ENCODE measurements around the gene CPNE7. TPM values are rescaled to one million over a fixed set of nuclear protein-coding genes. Genes with fewer than 3 reads are reported as not detected.

CPNE7 gene
- total RNA-seq, 1 donor from 2014 or later, result 11.5 TPM

DNA sequence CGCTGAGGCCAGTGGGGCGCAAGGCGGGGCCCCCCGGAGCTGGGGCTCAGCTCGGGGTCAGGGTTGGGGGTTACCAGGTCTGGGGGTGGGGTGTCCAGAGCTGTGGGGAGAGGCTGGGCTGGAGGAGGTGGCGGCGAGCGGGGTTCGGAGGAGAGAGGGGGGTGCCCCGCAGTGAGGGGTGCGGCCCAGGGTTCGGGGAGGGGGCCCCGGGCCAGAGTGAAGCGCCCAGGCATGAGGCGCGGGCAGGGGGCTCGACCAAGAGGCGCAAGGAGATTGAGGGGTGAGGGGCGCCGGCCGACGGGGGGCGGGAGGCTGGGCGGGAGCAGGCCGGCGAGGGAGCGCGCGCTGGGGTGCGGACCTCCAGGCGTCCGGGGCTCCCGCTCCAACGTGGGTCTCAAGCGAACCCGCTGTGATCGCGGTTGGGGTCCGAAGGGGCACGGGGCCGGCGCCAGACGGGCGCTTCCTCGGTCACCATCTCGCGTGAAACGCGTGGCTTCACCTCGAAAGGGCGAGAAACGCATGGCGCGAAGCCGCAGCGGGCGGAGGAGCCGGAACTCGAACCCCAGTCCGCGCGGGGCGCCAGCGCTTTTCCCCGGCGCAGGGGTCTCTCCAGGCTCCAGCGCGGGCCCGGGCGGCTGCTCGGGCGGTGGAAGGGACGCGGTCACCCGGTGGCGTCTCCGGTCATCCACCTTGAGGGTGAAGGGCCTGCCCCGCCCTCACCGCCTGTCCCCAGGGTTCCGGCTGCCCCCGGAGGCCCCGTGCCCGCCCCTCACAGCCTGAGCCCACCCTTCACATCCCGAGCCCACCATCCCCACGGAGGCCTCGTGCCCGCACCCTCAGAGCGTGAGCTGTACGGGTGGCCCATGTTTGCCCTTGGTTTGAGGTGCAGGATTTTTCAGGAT lies 846 bp downstream of the CPNE7 start:
- peak overlapping the region; percentile 39 for H3K4me3 ChIP-seq (ENCODE audit: low read depth, low read length)
- peaks cover 28% of the 10 kb centered on the region for H3K27me3 ChIP-seq (ENCODE audit: control insufficient read depth, insufficient read depth, low read length)
- H3K36me3 ChIP-seq (ENCODE audit: control insufficient read depth, insufficient read depth, low read length), result no peaks in the 10 kb centered on the region
- no peak for DNase-seq (ENCODE audit: low read depth)
- TF ChIP-seq, protein P1, sequence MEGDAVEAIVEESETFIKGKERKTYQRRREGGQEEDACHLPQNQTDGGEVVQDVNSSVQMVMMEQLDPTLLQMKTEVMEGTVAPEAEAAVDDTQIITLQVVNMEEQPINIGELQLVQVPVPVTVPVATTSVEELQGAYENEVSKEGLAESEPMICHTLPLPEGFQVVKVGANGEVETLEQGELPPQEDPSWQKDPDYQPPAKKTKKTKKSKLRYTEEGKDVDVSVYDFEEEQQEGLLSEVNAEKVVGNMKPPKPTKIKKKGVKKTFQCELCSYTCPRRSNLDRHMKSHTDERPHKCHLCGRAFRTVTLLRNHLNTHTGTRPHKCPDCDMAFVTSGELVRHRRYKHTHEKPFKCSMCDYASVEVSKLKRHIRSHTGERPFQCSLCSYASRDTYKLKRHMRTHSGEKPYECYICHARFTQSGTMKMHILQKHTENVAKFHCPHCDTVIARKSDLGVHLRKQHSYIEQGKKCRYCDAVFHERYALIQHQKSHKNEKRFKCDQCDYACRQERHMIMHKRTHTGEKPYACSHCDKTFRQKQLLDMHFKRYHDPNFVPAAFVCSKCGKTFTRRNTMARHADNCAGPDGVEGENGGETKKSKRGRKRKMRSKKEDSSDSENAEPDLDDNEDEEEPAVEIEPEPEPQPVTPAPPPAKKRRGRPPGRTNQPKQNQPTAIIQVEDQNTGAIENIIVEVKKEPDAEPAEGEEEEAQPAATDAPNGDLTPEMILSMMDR (IDR thresholded peaks at IDR 0.05; ENCODE audit: insufficient read depth, low read length, poor library complexity, severe bottlenecking), result no peak

DNA sequence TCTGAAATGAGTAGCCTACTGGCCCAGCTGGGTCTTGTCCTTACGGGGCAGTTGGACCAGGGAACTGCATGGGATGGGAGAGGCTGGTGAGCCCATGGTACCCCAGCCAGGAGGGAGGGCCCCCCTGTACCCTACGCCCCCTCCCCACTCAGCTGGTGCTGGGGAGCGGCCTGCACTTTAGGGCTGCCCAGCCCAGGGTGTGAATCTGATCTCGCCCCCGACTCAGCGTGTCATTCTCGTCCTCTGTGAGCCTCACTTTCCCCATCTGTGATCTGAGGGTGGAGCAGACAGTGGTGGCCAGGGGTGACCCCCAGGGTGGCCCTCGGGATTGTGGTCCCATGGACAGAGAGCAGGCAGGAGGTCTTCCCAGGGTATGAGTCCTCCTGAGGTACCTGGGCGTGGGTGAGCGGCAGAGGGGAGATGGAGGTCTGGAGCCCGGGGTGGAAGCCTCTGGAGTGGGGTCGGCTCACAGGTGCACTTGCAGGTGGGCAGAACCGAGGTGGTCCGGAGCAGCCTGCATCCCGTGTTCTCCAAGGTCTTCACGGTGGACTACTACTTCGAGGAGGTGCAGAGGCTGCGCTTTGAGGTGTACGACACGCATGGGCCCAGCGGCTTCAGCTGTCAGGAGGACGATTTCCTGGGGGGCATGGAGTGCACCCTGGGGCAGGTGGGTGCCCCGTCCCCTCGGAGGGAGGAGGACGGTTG lies 1.6 kb downstream of the CPNE7 start:
- no peak for DNase-seq (ENCODE audit: low read depth)
- no peaks in the 10 kb centered on the region for H3K36me3 ChIP-seq (ENCODE audit: control insufficient read depth, insufficient read depth, low read length)
- peaks cover 25% of the 10 kb centered on the region for H3K27me3 ChIP-seq (ENCODE audit: control insufficient read depth, insufficient read depth, low read length)
- H3K4me3 ChIP-seq (ENCODE audit: low read depth, low read length), result no peak overlapping the region
- TF ChIP-seq, protein P1 (IDR thresholded peaks at IDR 0.05; ENCODE audit: insufficient read depth, low read length, poor library complexity, severe bottlenecking), result no peak

DNA sequence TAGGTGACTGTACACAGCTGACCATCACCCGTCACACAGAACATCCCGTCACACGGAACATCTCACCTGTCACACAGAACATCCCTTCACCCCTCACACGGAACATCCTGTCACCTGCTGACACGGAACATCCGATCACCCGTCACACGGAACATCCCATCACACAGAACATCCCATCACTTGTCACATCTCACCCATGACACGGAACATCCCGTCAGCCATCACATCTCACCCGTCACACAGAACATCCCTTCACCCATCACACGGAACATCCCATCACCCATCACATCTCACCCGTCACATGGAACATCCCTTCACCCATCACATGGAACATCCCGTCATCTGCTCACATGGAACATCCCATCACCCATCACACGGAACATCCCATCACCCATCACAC lies 3.8 kb downstream of the CPNE7 start:
- Histone ChIP-seq H3K36me3 (ENCODE audit: control insufficient read depth, insufficient read depth, low read length) (no peaks in the 10 kb centered on the region), H3K27me3 (ENCODE audit: control insufficient read depth, insufficient read depth, low read length) (peaks cover 20% of the 10 kb centered on the region), H3K4me3 (ENCODE audit: low read depth, low read length) (no peak overlapping the region)
- DNase-seq (ENCODE audit: low read depth), result no peak
- TF ChIP-seq, protein P1 (IDR thresholded peaks at IDR 0.05; ENCODE audit: insufficient read depth, low read length, poor library complexity, severe bottlenecking), result no peak

DNA sequence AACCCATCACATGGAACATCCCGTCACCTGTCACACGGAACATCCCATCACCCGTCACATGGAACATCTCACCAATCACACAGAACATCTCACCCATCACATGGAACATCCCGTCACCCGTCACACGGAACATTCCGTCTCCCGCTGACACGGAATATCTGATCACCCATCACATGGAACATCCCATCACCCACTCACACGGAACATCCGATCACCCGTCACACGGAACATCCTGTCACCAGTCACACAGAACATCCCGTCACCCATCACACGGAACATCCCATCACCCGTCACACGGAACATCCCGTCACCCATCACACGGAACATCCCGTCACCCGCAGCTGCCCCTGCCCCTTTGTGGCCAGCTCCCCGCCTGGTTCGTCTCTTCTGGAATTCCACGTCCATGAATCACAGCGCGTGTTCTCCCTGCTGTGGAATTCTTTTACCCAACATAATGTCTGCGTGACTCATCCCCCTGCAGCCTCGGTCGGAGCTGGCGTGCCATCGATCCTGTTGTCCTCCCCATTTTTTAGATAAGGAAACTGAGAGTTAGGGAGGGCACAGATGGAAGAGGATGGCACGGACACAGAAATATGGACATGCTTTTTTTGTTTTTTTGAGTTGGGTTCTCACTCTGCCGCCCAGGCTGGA lies 5.6 kb downstream of the CPNE7 start:
- H3K36me3 ChIP-seq (ENCODE audit: control insufficient read depth, insufficient read depth, low read length), result no peaks in the 10 kb centered on the region
- TF ChIP-seq, protein P1 (IDR thresholded peaks at IDR 0.05; ENCODE audit: insufficient read depth, low read length, poor library complexity, severe bottlenecking), result no peak
- H3K27me3 ChIP-seq (ENCODE audit: control insufficient read depth, insufficient read depth, low read length), result peaks cover 6% of the 10 kb centered on the region
- DNase-seq (ENCODE audit: low read depth), result peak; percentile 90
- H3K4me3 ChIP-seq (ENCODE audit: low read depth, low read length), result no peak overlapping the region

DNA sequence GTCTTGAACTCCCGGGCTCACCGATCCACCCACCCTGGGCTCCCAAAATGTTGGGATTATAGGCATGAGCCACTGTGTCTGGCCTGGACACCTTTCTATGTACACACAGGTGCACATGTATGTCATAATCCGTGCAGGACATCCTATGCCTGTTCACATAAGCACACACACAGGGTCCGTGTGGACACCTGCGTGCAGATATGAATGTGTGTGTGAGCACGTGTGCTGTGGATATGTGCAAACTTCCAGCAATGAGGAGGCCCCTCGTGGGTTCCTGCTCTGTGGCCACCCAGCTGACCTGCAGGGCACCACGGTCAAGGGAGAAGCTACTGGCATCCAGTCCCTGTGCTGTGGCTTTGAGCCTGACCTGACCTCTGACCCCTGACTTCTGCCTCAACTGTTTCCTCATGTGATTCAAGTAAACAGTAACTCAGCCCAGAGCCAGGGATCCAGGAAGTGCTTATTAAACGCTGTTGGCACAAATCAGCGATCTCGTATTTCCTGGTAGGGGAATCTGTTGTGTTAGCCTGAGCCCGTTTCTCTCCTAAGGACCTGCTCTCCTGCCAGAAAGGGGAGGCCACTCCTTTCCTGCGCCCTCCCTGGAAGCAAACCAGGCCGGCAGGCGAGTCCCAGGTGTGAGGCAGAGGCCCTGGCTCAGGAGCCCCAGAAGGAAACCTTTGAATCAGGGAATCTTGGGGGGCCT lies 6.5 kb downstream of the CPNE7 start:
- no peaks in the 10 kb centered on the region for H3K27me3 ChIP-seq (ENCODE audit: control insufficient read depth, insufficient read depth, low read length)
- no peaks in the 10 kb centered on the region for H3K36me3 ChIP-seq (ENCODE audit: control insufficient read depth, insufficient read depth, low read length)
- TF ChIP-seq, protein P1 (IDR thresholded peaks at IDR 0.05; ENCODE audit: insufficient read depth, low read length, poor library complexity, severe bottlenecking), result no peak
- no peak overlapping the region for H3K4me3 ChIP-seq (ENCODE audit: low read depth, low read length)
- no peak for DNase-seq (ENCODE audit: low read depth)
